ENCODE results near the gene THOC6.

THOC6 gene

DNA sequence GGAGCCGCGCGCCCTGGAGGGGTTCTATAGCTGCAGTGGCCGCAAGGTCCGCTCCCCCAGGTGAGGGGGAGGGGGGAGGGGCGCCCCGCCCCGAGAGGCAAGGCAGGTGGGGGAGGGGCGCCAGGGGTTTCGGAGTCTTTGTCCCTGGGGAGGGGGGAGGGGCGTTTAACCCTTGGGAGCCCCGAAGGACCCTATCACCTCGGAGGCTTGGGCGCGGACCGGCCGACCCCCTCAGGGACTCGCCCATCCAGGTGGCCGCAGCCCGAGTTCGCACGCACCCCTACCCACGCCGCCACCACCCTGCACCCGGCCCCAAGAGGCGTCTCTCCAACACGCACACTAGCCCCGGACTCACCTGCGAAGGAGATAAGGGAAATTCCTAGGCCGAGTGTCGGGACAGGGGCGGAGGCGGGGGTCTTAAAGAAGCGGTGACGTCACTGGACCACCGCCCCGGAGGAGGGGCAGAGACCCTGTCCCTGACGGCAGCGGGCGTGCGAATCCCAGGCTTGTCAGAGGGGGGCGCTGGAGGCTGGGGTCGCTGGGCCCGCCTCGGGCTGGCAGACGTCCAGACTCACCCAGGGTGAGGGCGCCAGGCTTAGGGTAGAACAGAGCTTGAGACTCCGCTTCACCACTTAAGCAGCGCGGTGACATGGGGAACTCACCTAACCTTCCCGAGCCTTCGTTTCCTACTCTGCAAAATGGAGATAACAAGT, 5.9 kb upstream of the THOC6 start, which contains the start of gene CLDN6:
Gene CLDN6 (minus strand): TSS at position 390 of the 713 bp plus-strand sequence. CDS start 2,162 bp downstream, outside the sequence.
- peak in 1 of 2 donors; percentile 46 for DNase-seq

DNA sequence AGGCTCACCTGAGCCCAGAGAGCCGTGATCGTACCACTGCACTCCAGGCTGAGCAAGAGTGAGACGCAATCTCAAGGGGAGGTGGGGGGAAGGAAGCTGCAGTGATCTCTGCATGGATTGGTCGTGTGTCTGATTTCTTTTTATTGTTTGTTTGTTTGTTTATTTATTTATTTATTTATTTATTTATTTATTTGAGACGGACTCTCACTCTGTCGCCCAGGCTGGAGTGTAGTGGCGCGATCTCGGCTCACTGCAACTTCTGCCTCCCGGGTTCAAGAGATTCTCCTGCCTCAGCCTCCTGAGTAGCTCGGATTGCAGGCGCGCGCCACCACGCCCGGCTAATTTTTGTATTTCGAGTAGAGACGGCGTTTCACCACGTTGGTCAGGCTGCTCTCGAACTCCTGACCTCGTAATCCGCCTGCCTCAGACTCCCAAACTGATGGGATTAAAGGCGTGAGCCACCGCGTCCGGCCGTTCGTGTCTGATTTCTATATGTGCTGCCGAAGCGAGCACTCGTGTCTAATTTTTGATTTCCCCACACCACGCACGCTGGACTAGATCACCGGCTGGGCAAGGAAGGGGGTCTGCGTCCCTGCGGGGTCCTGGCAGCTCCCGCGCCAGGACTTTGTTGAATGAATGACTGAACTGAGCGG, 4.1 kb upstream of the THOC6 start:
- DNase-seq, result no peak

DNA sequence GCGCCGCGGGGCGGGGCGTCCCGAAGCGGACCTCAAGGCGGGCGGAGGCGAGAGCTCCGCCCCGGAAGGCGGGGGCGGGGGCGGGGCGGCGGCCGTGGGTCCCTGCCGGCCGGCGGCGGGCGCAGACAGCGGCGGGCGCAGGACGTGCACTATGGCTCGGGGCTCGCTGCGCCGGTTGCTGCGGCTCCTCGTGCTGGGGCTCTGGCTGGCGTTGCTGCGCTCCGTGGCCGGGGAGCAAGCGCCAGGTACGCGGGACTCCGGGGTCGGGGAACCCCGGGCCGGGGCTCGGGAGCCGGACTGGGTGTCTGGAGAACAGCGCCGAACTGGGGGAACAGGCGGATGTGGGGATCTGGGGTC, 3.6 kb upstream of the THOC6 start, which contains the start of gene TNFRSF12A:
Gene TNFRSF12A (plus strand): TSS at position 122 of the 357 bp plus-strand sequence. CDS start 30 bp downstream, at position 152.
- DNase-seq, result peak; percentile 66 to 79

DNA sequence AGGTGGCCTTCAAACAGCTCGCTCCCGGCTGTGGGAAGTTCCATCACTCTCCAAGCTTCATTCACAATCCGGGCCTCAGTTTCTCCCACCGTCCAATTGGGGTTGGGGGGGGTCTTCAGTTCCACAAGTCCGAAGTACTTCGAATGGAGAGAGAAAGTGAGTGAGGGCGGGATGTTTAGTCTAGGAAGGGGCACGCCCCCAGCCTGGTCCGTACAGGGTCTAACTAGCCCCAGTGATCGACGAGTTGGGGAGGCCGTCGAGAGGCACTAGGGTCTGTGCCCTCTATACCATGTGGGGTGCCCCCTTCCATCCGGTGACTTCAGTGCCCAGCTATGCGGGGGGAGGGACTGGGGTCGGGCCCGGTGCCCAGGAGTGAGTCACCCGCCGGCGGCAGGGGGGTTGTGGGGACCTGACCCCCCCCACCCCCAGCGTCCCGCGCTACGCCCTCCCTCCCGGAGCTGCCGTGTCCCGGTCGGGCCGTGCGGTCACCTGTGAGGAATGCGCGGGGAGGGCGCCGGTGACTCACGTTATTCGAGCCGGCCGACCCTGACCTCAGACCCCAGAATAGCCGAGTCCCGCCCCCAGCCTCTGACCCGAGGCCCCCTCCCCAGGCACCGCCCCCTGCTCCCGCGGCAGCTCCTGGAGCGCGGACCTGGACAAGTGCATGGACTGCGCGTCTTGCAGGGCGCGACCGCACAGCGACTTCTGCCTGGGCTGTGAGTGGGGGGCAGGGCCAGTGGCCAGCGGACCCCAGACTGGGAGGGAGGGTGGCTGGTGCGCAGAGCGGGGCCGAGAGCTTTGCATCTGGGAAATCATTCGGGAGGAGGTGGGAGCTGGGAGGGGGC, 3.0 kb upstream of the THOC6 start:
- DNase-seq, result peak; percentile 51 to 58

DNA sequence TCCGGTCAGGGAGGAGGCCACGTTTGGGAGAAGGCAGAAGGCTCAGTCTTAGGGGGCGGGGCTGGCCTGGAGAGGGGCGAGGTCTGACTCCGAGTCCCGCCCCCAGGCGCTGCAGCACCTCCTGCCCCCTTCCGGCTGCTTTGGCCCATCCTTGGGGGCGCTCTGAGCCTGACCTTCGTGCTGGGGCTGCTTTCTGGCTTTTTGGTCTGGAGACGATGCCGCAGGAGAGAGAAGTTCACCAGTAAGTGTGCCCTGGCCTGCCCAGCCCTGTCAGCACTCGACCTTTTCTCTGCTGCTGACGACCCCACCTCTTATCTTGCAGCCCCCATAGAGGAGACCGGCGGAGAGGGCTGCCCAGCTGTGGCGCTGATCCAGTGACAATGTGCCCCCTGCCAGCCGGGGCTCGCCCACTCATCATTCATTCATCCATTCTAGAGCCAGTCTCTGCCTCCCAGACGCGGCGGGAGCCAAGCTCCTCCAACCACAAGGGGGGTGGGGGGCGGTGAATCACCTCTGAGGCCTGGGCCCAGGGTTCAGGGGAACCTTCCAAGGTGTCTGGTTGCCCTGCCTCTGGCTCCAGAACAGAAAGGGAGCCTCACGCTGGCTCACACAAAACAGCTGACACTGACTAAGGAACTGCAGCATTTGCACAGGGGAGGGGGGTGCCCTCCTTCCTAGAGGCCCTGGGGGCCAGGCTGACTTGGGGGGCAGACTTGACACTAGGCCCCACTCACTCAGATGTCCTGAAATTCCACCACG, 2.2 kb upstream of the THOC6 start:
- peak; percentile 85 to 90 for DNase-seq

DNA sequence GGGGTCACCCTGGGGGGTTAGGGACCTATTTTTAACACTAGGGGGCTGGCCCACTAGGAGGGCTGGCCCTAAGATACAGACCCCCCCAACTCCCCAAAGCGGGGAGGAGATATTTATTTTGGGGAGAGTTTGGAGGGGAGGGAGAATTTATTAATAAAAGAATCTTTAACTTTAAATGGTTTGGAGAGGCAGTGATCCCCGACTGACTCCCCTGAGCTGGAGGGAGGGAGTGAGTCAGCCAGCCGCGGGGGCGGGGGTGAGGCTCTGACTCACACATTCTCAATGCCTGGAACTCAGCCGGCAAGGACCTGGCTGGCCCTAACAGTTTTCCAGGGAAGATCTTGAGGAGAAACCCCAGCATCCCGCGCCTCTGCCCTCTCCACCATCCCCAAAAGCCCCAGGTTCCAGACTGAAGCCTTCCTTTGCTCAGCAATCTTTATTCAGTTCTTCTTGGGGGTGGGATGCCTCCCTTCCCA, 1.6 kb upstream of the THOC6 start:
- peak; percentile 93 for DNase-seq

DNA sequence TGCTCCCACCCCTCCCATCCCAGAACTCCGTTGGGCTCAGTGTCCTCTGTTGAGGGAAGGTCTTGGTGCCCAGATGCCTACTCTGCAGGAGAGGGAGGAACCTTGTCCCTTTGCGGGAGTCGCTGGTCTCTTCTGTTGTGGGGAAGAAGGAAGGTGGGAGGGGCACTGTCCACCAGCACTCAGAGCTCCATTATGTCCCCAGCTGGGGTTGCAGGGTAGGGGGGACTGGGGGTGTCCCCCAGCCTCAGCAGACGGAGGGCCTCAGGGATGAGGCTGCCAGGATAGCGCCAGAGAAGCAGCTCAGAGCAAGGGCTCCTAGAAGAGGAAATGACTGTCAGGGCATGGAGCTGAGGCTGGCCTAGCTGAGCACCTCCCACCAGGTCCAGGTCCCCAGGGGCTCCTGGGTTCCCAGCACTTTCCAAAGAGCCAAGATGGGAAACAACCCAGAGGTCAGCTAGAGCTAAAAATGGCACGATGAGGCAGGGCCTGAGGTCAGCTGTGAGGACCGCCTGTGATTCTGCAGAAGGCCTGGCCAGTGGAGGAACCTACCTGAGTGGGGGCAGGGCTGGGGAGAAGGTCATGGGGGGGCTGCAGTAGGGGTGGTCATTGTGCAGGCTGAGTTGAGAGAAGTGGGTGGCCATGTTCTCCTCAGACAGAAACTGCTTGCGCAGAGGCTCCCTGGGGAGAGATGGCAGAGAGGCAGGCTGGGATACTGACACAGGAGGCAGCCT, 986 bp upstream of the THOC6 start:
- no peak for DNase-seq

DNA sequence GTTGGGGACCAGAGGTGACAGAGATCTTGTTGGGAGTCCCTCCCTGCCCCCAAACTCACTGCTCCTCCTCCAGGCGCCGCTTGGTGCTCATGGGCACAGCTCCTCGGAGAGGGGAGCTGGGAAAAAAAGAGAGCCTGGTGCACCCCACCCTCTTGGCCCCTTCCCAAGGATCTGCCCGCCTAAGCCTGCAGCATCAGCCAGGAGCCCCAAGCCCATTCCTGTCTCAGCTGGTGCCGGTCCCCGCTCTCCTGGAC, 493 bp upstream of the THOC6 start:
- DNase-seq, result peak in 1 of 2 donors; percentile 34

DNA sequence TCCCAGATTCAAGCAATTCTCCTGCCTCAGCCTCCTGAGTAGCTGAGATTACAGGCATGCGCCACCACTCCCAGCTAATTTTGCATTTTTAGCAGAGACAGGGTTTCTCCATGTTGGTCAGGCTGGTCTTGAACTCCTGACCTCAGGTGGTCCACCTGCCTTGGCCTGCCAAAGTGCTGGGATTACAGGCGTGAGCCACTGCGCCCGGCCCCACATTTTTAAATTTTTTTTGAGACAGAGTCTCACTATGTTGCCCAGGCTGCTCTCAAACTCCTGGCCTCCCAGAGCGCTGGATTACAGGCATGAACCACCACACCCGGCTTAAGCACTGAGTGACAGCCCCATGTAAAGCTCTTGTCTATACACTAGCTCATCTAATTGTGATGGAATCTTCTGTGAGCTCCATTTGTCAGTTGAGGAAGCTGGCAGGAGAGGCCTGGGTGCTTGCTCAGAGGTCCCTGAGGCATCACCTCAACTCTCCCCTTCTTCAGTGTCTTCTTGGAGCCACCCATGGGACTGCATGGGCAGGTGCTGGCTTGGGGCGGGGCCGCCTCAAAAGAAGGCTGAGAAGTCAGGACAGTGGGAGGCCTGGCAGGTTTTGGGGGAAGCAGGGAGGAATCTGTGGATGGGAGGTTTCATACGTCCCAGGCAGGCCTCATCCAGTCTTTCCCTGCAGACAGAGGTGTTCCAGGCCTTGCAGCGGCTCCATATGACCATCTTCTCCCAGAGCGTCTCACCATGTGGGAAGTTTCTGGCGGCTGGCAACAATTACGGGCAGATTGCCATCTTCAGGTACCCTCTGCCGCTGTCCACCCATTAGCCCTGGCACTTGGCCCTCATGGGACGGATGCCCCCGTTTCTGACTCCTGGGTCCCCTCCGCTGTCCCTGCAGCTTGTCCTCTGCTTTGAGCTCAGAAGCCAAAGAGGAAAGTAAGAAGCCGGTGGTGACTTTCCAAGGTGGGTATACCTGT, 1.5 kb downstream of the THOC6 start:
- DNase-seq, result no peak

DNA sequence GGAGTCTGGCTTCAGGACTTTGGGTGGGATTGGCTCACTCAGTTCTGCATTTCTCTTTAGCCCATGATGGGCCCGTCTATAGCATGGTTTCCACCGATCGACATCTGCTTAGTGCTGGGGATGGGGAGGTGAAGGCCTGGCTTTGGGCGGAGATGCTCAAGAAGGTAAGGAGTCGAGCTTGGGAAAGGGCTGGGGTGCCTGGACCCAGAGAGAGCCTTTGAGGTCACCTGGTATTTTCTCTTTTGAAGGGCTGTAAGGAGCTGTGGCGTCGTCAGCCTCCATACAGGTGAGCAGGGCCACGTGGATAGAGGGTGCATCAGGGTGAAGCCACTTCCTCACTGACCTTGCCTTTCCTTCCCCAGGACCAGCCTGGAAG, 2.2 kb downstream of the THOC6 start:
- no peak for DNase-seq

DNA sequence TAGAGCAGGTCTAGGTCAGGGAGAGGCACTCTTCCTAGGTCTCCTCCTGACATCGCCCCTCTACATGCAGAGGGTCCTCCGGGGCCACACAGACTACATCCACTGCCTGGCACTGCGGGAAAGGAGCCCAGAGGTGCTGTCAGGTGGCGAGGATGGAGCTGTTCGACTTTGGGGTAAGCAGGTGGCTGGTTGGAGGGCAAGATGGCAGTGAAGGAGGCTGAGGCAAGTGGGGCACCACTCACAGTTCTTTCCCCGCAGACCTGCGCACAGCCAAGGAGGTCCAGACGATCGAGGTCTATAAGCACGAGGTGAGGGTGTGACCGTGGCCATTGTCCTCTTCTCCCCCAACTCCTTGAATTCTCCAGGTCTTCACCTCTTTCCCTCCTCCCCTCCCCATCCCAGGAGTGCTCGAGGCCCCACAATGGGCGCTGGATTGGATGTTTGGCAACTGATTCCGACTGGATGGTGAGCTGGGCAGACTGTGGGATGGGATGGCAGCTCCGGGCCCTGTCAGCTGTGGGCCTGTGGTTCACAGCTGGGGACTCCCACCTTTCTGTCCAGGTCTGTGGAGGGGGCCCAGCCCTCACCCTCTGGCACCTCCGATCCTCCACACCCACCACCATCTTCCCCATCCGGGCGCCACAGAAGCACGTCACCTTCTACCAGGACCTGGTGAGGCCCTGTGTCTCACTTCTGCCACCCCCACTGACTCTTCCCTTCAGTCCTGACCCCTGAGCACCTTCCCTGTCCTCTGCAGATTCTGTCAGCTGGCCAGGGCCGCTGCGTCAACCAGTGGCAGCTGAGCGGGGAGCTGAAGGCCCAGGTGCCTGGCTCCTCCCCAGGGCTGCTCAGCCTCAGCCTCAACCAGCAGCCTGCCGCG, 3.0 kb downstream of the THOC6 start:
- no peak for DNase-seq

DNA sequence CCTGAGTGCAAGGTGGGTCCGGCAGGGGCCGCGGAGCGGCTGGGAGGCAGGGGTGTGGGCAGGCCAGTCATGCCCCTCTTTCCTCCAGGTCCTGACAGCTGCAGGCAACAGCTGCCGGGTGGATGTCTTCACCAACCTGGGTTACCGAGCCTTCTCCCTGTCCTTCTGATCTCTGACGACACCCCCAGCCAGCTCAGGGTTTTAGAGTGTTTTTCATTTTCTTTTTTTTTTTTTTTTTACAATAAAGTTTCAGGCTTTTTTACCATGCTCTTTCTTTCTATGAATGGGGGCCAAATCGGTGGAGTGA, 3.6 kb downstream of the THOC6 start:
- no peak for DNase-seq

DNA sequence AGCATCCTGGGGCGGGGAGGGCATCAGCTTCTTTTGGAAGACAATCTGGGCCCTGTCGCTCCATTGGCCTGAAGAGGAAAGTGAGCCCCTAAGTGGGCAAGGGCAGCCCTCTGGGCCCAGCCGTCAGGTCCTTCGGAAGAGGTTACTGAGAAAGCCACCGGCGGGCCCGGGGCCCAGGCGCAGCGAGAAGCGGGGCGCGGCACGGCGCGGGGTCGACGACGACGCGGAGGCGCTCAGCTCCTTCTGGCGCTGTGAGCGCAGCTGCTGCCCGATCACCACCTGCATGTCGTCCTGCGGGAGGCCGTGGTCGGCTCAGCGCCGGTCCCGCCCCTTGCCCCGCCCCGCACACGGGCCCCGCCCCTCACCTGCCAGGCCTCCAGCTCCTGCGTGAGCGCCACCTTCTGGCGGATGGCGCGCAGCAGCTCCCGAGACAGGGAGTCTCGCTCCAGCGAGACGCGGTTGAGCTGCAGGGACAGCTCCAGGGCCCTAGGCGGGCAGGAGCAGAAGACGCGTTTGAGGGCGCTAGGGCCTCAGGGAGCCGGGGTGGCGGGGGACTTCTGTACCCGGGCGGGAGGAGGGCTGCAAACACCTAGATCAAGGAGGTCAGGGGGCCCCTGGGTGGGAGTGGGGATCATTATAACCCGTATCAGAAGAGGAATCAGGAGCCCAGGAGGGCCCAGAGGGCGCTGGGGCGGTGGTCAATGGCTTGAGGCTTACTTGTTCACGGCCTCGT, 4.3 kb downstream of the THOC6 start:
- peak; percentile 89 to 93 for DNase-seq

DNA sequence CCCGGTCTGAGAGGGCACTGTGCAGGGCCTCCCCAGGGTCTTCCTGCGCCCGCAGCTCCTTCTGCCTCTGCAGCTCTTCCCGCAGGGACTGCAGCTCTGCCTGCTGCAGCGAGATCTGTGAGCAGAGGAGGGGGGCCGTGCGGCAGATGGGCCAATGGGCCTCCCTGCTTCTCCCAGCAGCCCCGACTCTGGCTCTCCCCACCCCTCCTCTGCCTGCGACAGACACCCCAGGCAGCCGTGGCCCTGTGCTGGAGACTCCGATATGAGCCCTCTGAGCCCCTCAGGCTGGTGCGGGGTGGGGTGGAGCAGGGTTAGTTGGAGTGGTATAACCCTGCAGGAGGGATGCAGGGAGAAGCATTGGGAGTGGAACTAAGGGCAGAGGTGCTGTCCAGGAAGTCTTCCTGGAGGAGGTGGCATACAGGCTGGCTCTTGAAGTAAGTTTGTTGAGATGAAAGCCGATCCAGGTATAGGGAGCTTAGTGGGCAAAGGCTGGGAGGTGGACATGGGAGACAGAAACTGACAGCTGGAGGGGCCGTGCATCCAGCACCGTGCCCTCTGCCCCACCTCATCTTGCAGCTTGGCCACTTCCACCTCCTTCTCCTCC, 5.0 kb downstream of the THOC6 start:
- no peak for DNase-seq

DNA sequence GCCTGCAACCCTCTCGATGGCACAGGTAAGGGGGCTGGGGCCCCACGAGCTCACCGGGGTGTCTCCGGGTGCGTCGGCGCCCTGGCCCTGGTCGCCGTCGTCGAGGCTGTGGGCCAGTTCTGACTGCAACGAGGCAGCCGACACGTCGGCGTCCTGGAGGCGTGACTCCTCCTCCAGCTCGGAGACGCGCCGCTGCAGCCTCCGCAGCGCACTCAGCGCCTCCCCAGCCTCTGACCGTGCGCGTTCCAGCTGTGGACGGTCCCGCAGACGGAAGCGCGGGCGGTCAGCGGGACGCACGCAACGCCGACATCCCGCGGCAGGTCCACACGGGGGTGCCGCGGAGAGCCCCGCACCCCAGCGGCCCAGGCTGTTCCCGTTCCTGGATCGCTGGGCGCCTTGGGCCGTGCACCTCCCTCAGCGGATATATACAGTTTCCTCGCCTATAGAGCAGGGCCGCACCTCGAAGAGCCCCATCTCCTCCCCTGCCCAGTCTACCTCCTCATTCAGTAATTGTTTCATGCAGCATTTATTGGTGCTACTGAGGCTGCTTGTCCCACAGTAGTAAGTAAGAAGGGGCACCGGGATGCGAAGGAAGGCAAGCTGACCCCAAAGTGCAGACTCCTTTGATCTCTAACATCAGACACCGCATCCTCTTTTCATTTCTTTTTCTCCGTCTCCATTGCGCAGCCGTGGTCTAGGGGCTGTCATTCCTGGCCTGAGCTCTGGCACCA, 5.8 kb downstream of the THOC6 start:
- peak; percentile 39 to 68 for DNase-seq

DNA sequence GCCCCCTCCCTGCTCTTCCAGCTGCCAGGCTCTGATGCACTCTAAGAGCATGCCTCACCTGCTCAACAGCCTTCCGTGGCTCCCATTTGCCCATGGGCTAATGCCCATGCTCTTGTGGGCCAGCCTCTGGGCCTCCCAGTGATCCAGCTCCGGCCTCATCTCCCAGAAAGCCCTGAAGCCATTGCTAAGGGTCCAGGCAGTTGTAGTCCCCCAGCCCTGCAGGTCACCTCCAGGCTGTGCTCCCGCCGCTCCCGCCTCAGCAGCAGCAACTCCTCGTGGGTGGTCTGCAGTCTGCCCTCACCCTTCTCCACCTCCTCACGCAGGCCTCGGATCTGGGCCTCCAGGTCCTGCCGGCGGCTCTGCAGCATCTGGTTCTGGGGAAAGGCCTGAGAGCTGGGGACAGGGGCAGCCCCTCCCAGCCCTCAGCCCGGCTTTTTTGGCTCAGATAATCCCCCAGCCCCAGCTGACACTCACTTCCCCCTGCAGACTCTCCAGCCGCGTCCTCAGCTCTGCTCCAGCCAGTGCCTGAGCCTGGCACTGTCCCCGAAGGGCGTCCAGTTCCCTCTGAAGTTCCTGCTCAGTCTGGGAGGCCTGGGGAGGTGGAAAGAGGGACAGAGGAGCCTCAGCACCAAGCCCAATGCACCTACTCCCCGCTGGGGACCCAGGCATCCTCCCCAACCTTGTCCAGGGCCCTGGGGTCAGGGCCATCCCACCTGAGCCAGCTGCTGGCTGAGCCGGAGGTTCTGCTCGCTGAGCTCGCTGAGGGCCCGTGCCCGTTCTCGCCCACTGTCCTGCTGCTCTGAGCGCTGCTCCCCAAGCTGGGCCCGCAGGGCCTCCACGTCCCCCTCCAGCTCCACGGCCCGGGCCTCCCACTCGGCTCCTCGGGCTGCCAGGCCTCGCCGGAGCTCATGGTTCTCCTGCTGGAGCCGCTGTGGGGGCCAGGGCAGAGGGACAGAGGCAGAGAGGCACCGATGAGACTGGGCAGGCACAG, 6.7 kb downstream of the THOC6 start:
- no peak for DNase-seq

DNA sequence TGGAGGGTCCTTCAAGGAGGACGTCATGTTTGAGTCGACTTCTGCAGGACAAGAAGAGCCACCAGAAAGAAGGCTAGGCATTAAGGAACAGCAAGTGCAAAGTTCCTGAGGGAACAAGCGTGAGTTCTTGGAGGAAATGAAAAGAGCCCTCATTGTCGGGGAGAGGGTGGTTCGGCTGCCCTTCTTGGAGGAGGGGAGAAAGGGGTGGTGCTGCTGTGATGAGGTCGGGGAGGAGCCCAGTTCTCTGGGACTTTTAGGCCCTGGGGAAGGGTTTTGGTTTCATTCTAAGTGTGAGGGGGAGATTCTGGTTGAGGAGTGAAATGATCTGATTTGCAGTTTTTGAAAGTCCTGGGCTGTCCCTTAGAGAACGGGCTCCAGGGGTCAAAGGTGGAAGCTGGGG, 8.8 kb downstream of the THOC6 start:
- DNase-seq, result no peak

Measured in stimulated activated CD4-positive, alpha-beta T cell treated with anti-CD3 and anti-CD28 coated beads, Interleukin-2, amount 100 ng/mL, for 24 hours (primary cell).